Neural progenitor cell (in vitro differentiated cells): Measurements from ENCODE around the gene HPSE2. TPM values are rescaled to one million over a fixed set of nuclear protein-coding genes. Genes with fewer than 3 reads are reported as not detected.
A peak's percentile ranks its signal among the peaks of the same experiment; 100 is the strongest.

ENCODE experiments used
- DNase-seq: peaks from one replicate; pipeline ENCODE4 v3.0.0-alpha.2; 2016; ENCODE audit warnings: low spot score
- H2AFZ ChIP-seq: fragments of 200-600 bp; sonication (generic); replicated peaks from 2 replicates; pipeline ENCODE4 v1.6.1; 2016; ENCODE audit warnings: antibody characterized with exemption
- H3F3A ChIP-seq: fragments of 200-600 bp; sonication (generic); 2 replicates; pipeline ENCODE4 v1.6.1; 2016; ENCODE audit warnings: antibody characterized with exemption, low read depth
- H3K27ac ChIP-seq: fragments of 200-600 bp; sonication (generic); 2 replicates; pipeline ENCODE4 v1.5.1; 2016; ENCODE audit warnings: mild to moderate bottlenecking
- H3K27me3 ChIP-seq: fragments of 200-600 bp; sonication (generic); 2 replicates; pipeline ENCODE4 v1.6.1; 2016; ENCODE audit warnings: mild to moderate bottlenecking, moderate library complexity
- H3K36me3 ChIP-seq: fragments of 200-600 bp; sonication (generic); 2 replicates; pipeline ENCODE4 v1.5.1; 2016
- H3K4me1 ChIP-seq: fragments of 200-600 bp; sonication (generic); 2 replicates; pipeline ENCODE4 v1.6.1; 2016; ENCODE audit warnings: mixed run types
- H3K4me2 ChIP-seq: fragments of 200-600 bp; sonication (generic); 2 replicates; pipeline ENCODE4 v1.6.1; 2016
- H3K4me3 ChIP-seq: fragments of 200-600 bp; sonication (generic); 2 replicates; pipeline ENCODE4 v1.5.1; 2016
- H3K79me2 ChIP-seq: fragments of 200-600 bp; sonication (generic); 2 replicates; pipeline ENCODE4 v1.6.1; 2016; ENCODE audit warnings: low read depth
- H3K9ac ChIP-seq: fragments of 200-600 bp; sonication (generic); 2 replicates; pipeline ENCODE4 v1.6.1; 2016
- H3K9me3 ChIP-seq: fragments of 200-600 bp; sonication (generic); 2 replicates; pipeline ENCODE4 v1.5.1; 2016; ENCODE audit warnings: low read depth
- H4K20me1 ChIP-seq: fragments of 200-600 bp; sonication (generic); 2 replicates; pipeline ENCODE4 v1.6.1; 2016; ENCODE audit warnings: low read depth
- H3K27ac Mint-ChIP-seq: 3 replicates; pipeline ENCODE4 v1.8.0; 2021; ENCODE audit warnings: mixed read lengths
- H3K27me3 Mint-ChIP-seq: 2 replicates; pipeline ENCODE4 v1.8.0; 2022; ENCODE audit warnings: low read depth, mild to moderate bottlenecking, inconsistent platforms, moderate library complexity, mixed read lengths; ENCODE audit not compliant: insufficient read depth
- H3K36me3 Mint-ChIP-seq: 3 replicates; pipeline ENCODE4 v1.8.0; 2021; ENCODE audit warnings: mixed read lengths
- H3K4me1 Mint-ChIP-seq: 3 replicates; pipeline ENCODE4 v1.8.0; 2021; ENCODE audit warnings: mixed read lengths
- H3K4me3 Mint-ChIP-seq: 3 replicates; pipeline ENCODE4 v1.8.0; 2021; ENCODE audit warnings: mild to moderate bottlenecking, moderate library complexity, mixed read lengths
- H3K9me3 Mint-ChIP-seq: 3 replicates; pipeline ENCODE4 v1.8.0; 2020; ENCODE audit warnings: mixed read lengths
- EZH2 ChIP-seq: fragments of 200-600 bp; sonication (generic); IDR thresholded peaks from 2 replicates; pipeline ENCODE4 v1.6.1; 2017; ENCODE audit warnings: antibody characterized with exemption, mild to moderate bottlenecking, moderate library complexity
- EZH2phosphoT487 ChIP-seq: fragments of 200-600 bp; sonication (generic); IDR thresholded peaks from 2 replicates; pipeline ENCODE4 v1.6.1; 2017; ENCODE audit warnings: antibody characterized with exemption
- total RNA-seq: library from RNA; depleted of rRNA; stranded (reverse); fragments of >200 nt; gene quantifications from 2 replicates; pipeline ENCODE4 v1.2.3, GENCODE V29; 2015; ENCODE audit warnings: low replicate concordance
- TF ChIP-seq, protein P1 (sequence below): fragments of 200-600 bp; sonication (generic); IDR thresholded peaks from 2 replicates; pipeline ENCODE4 v1.5.1; 2017; ENCODE audit warnings: antibody characterized with exemption, mild to moderate bottlenecking

HPSE2 gene
- total RNA-seq, 1 donor from 2014 or later = 3.4 TPM

DNA sequence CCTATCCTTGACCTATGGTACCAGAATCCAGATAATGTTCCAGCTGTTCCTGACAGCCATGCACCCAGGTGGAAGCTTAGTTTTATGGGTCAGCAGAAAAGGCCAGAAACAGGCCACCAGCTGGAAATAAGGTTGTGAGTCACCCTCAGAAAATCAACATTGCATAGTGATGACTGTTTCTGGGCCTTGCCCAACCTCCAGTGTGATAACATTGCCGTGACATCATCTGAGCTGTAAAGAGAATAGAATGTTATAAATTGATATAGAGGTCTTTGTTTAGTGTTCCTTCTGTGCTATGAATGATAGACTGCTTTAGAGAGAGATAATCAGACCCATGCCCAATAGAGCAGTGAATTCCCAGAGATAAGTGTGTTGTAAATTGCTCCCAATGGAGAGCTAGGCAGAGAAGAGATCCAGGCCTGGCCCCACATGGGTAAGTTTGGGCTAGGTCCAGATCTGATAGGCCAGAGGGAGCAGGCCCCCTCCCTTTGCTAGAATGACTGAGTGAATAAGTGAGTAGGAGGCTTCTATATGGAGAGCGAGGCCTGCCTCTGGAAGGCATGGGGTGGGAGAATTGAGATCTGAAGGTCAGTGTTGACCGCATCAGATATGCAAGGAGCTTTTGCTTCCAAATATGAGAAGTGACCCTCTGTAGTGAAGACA, 774.7 kb downstream of the HPSE2 start:
- H3K4me1 Mint-ChIP-seq = peaks cover 28% of the 10 kb centered on the region
- peaks cover 20% of the 10 kb centered on the region for H3F3A ChIP-seq
- no peak overlapping the region for H3K9ac ChIP-seq
- TF ChIP-seq EZH2phosphoT487 (no peak), EZH2 (no peak)
- TF ChIP-seq, protein P1, sequence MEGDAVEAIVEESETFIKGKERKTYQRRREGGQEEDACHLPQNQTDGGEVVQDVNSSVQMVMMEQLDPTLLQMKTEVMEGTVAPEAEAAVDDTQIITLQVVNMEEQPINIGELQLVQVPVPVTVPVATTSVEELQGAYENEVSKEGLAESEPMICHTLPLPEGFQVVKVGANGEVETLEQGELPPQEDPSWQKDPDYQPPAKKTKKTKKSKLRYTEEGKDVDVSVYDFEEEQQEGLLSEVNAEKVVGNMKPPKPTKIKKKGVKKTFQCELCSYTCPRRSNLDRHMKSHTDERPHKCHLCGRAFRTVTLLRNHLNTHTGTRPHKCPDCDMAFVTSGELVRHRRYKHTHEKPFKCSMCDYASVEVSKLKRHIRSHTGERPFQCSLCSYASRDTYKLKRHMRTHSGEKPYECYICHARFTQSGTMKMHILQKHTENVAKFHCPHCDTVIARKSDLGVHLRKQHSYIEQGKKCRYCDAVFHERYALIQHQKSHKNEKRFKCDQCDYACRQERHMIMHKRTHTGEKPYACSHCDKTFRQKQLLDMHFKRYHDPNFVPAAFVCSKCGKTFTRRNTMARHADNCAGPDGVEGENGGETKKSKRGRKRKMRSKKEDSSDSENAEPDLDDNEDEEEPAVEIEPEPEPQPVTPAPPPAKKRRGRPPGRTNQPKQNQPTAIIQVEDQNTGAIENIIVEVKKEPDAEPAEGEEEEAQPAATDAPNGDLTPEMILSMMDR = no peak
- H3K27ac Mint-ChIP-seq = no peak overlapping the region
- H3K4me1 ChIP-seq = peaks cover 22% of the 10 kb centered on the region
- no peak overlapping the region for H3K27ac ChIP-seq
- no peaks in the 10 kb centered on the region for H3K9me3 ChIP-seq
- no peak overlapping the region for H2AFZ ChIP-seq
- H3K27me3 Mint-ChIP-seq = peaks cover 6% of the 10 kb centered on the region
- no peak for DNase-seq
- H3K79me2 ChIP-seq = no peaks in the 10 kb centered on the region
- H3K9me3 Mint-ChIP-seq = no peaks in the 10 kb centered on the region
- H4K20me1 ChIP-seq = no peaks in the 10 kb centered on the region
- no peaks in the 10 kb centered on the region for H3K36me3 ChIP-seq
- no peak overlapping the region for H3K4me2 ChIP-seq
- H3K27me3 ChIP-seq = peaks cover 19% of the 10 kb centered on the region
- no peaks in the 10 kb centered on the region for H3K36me3 Mint-ChIP-seq
- H3K4me3 Mint-ChIP-seq = no peak overlapping the region
- no peak overlapping the region for H3K4me3 ChIP-seq

DNA sequence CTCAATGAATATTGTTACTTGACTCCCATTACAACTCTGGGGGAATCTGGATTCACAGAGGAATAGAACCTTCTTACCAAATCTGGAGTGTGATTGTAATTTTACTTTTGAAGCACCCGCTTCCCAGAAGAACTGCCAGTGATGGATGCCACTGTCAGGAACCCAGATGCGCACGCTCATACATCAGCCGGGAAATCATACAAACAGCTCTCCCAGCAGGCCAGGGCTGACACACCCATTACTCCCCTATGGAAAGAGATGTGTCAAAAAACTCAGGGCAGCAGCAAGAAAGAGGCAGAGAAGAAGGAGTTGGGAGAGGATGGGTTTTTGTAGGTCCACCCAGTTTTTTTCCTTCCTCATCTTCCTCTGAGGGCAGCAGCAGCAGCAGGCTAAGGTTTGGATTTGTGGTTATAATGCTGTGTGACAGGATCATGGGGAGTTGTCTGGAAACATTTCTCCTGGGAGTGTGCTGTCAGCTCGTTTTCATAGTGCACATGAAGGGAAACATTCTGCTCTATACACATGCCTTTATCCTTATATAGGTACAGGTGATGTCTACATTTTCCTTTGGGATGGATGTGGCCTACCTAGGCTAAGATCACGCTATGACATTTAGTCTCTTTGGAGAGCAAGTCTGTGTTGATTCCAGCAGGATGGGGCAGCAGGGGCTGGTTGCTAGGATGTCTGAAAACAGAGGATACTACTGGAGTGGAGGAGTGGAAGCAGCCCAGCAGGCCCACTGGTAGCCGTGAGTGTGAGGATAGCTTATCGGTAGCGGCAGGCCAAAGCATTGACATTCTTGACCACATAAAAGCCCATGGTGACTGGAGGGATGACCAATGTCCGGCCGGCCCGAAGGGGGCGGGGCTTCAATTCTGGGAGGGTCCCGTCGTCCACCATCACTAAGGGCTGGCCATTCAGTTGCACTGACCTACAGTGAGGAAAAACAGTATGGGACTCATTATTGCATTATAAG, 776.6 kb downstream of the HPSE2 start:
- Histone ChIP-seq H4K20me1 (no peaks in the 10 kb centered on the region), H3K36me3 (no peaks in the 10 kb centered on the region), H3K27me3 (peaks cover 19% of the 10 kb centered on the region), H3K9me3 (no peaks in the 10 kb centered on the region), H3K9ac (no peak overlapping the region), H3K4me3 (no peak overlapping the region), H3K4me2 (no peak overlapping the region), H3K27ac (no peak overlapping the region), H3K79me2 (no peaks in the 10 kb centered on the region), H2AFZ (no peak overlapping the region), H3F3A (peaks cover 30% of the 10 kb centered on the region), H3K4me1 (peaks cover 28% of the 10 kb centered on the region)
- TF ChIP-seq EZH2 (no peak), EZH2phosphoT487 (no peak)
- TF ChIP-seq, protein P1 = no peak
- H3K27me3 Mint-ChIP-seq = peaks cover 6% of the 10 kb centered on the region
- H3K4me1 Mint-ChIP-seq = peaks cover 32% of the 10 kb centered on the region
- no peaks in the 10 kb centered on the region for H3K36me3 Mint-ChIP-seq
- H3K4me3 Mint-ChIP-seq = no peak overlapping the region
- DNase-seq = no peak
- no peak overlapping the region for H3K27ac Mint-ChIP-seq
- no peaks in the 10 kb centered on the region for H3K9me3 Mint-ChIP-seq

DNA sequence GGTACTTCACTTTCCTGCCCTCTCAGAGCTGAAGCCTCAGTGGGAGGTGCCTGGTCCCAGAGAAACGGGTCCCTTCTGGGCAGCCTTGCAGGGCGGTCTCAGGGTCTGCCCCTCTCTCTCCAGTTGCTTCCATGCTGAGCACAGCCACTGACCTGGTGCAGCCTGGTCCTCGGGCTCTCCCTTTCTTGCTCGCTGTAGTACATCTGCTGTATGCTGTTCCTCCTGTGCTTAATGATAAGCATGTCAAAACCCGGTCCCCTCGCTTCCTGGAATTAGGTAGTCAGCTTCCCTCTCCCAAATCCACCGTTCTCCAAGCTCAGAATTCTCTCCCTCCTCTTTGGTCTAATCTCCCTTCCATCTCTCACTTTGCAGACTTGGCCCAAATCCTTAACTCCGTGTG, 777.9 kb downstream of the HPSE2 start:
- Histone ChIP-seq H3K4me3 (no peak overlapping the region), H3K9ac (no peak overlapping the region), H3K4me2 (peak overlapping the region; percentile 25), H3K27me3 (peaks cover 19% of the 10 kb centered on the region), H4K20me1 (no peaks in the 10 kb centered on the region), H3F3A (peaks cover 30% of the 10 kb centered on the region), H3K27ac (no peak overlapping the region), H3K4me1 (peaks cover 28% of the 10 kb centered on the region), H2AFZ (peak overlapping the region; percentile 18), H3K9me3 (no peaks in the 10 kb centered on the region), H3K36me3 (no peaks in the 10 kb centered on the region), H3K79me2 (no peaks in the 10 kb centered on the region)
- H3K4me1 Mint-ChIP-seq = peaks cover 32% of the 10 kb centered on the region
- no peaks in the 10 kb centered on the region for H3K9me3 Mint-ChIP-seq
- H3K27ac Mint-ChIP-seq = no peak overlapping the region
- no peak overlapping the region for H3K4me3 Mint-ChIP-seq
- DNase-seq = no peak
- H3K36me3 Mint-ChIP-seq = no peaks in the 10 kb centered on the region
- TF ChIP-seq EZH2phosphoT487 (no peak), EZH2 (no peak)
- TF ChIP-seq, protein P1 = no peak
- H3K27me3 Mint-ChIP-seq = peaks cover 2% of the 10 kb centered on the region
